Measurements from ENCODE around the gene CAMK1D. TPM values are rescaled to one million over a fixed set of nuclear protein-coding genes. Genes with fewer than 3 reads are reported as not detected.

The CAMK1D gene
- total and polyA plus RNA-seq, 2 of the 8 experiments (the other 6 are each of a cell fraction or from before 2014, with no cell fraction given), result 3.5 to 10.6 TPM

DNA sequence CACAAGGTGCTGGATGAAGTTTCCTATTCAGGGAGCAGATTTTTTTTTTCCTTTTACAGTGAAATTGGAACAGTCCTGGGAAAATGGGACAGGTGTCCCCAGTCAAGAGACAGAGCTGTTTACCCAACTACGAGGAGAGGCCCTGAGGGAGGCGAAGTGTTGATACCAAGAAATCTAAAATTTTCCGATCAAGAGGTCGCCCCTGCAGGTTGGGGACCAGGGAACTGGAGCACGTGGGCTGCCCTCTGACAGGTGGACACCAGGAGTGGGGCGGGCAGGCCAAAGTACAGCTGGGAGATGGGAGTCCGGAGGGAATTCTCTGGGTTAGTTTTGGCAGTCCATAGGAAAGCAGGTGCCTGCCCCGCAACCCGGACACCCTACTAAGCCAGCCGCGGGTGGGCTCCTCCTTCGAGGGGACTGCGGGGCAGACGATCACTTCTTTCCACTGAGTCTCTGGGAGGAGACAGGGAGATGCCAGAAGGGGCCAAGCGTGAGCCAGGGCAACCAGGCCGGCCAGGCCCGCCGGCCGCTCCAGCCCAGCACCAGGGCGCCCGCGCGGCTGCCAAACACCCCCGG lies 965 bp upstream of the CAMK1D start:
- H3K4ac ChIP-seq (replicated peaks; ENCODE audit: insufficient read length, low read depth, low read length), result no peak overlapping the region
- peak overlapping the region; percentile 46 to 83 (median 52) for H3K4me3 ChIP-seq (ENCODE audit: extremely low read depth in 1 of 4, insufficient read depth in 2 of 4, low read depth in 3 of 4, low read length in 4 of 4)
- TF ChIP-seq TCF12 (IDR thresholded peaks at IDR 0.05; ENCODE audit: low read depth, low read length) (no peak), TAF7 (optimal IDR thresholded peaks at IDR 0.05; ENCODE audit: borderline replicate concordance, low read depth, low read length) (no peak), SP1 (IDR thresholded peaks at IDR 0.05; ENCODE audit: low read depth, low read length) (no peak), RAD21 (IDR thresholded peaks at IDR 0.05 in 1 of 2, conservative IDR thresholded peaks at IDR 0.05 in 1 of 2; ENCODE audit: low read depth in 2 of 2, low read length in 2 of 2) (no peak), BCL11A (IDR thresholded peaks at IDR 0.05; ENCODE audit: low read depth in 2 of 2, low read length in 2 of 2) (no peak), RXRA (IDR thresholded peaks at IDR 0.05; ENCODE audit: insufficient read depth, low read depth, low read length) (no peak), SP2 (IDR thresholded peaks at IDR 0.05; ENCODE audit: low read length) (no peak), CHD2 (IDR thresholded peaks at IDR 0.05; ENCODE audit: low read length) (no peak), KDM5A (IDR thresholded peaks at IDR 0.05; ENCODE audit: low read length) (no peak), POU5F1 (IDR thresholded peaks at IDR 0.05; ENCODE audit: low read depth, low read length) (no peak), EZH2 (IDR thresholded peaks at IDR 0.05; ENCODE audit: low read depth, low read length, severe bottlenecking) (peak; percentile 38)
- TF ChIP-seq, protein P1, sequence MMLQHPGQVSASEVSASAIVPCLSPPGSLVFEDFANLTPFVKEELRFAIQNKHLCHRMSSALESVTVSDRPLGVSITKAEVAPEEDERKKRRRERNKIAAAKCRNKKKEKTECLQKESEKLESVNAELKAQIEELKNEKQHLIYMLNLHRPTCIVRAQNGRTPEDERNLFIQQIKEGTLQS (IDR thresholded peaks at IDR 0.05; ENCODE audit: insufficient read depth, low read depth, low read length), result no peak

More for the DNA sequence above, 965 bp upstream of the CAMK1D start:
- 0 out of 2 replicates have a peak overlapping the region, but pooled peaks have one; percentile 29 for H2BK15ac ChIP-seq (ENCODE audit: low read length)
- H3K27ac ChIP-seq (ENCODE audit: low read depth, low read length), result no peak overlapping the region
- peaks cover under 1 to 21% (median 9%) of the 10 kb centered on the region in 4 experiments for H3K4me1 ChIP-seq (replicated peaks in 1 of 4; ENCODE audit: control insufficient read depth in 3 of 4, insufficient read depth in 4 of 4, low read length in 3 of 4)
- H3K79me1 ChIP-seq (ENCODE audit: low read depth, low read length), result no peaks in the 10 kb centered on the region
- peaks cover 11% of the 10 kb centered on the region for H3K23me2 ChIP-seq (ENCODE audit: low read depth, low read length)
- peaks cover 0 to 27% (median 24%) of the 10 kb centered on the region in 4 experiments; a peak in 6 of 7 replicates for H3K27me3 ChIP-seq (replicated peaks in 1 of 4; ENCODE audit: control insufficient read depth in 3 of 4, extremely low read depth in 1 of 4, insufficient read depth in 3 of 4, low read length in 3 of 4)
- no peak overlapping the region for H2BK120ac ChIP-seq (replicated peaks; ENCODE audit: low read depth, low read length)
- peak overlapping the region; percentile 73 for H4K8ac ChIP-seq (ENCODE audit: extremely low read depth, insufficient read depth, low read length)
- peak overlapping the region; percentile 24 to 96 for H3K4me2 ChIP-seq (ENCODE audit: insufficient read depth in 1 of 2, low read depth in 2 of 2, low read length in 2 of 2)
- H2BK12ac ChIP-seq (ENCODE audit: low read depth, low read length), result no peak overlapping the region
- no peak overlapping the region for H2AK5ac ChIP-seq (ENCODE audit: low read depth, low read length)
- H3K56ac ChIP-seq (replicated peaks; ENCODE audit: insufficient read length, low read depth, low read length), result no peak overlapping the region
- H3K23ac ChIP-seq (ENCODE audit: insufficient read length), result no peak overlapping the region
- peak overlapping the region; percentile 60 for H3K18ac ChIP-seq (ENCODE audit: extremely low read depth, low read length)
- DNase-seq (ENCODE audit: low read depth in 1 of 2, low spot score in 2 of 2) (peak in 1 of 2 experiments; percentile 71), FAIRE-seq (no peak)
- no peak overlapping the region for H3K14ac ChIP-seq (ENCODE audit: insufficient read length)
- no peak overlapping the region for H4K91ac ChIP-seq (replicated peaks; ENCODE audit: insufficient read length, low read length)
- peak overlapping the region; percentile 92; the same call in 1 of the 2 replicates for H2AFZ ChIP-seq (ENCODE audit: low read length)
- no peak overlapping the region for H2BK5ac ChIP-seq (ENCODE audit: low read depth, low read length)
- no peaks in the 10 kb centered on the region for H3K9me3 ChIP-seq (ENCODE audit: insufficient read depth in 2 of 2, low read depth in 1 of 2, low read length in 1 of 2)
- no peak overlapping the region for H2BK20ac ChIP-seq (ENCODE audit: low read length)
- peak overlapping the region; percentile 8 for H4K5ac ChIP-seq (ENCODE audit: insufficient read length, low read depth, low read length)
- CTCF ChIA-PET (ENCODE audit: partially characterized antibody), result interaction anchor here (0.6 to 3.6 kb wide), 9 partner anchors 21 to 623 kb away, joined by 3 to 15 read pairs (median 3); no protein-coding TSS in a partner anchor
- peaks cover 0 to 7% of the 10 kb centered on the region in 2 experiments; a peak in 2 of 4 replicates for H3K79me2 ChIP-seq (ENCODE audit: control insufficient read depth in 1 of 2, insufficient read depth in 2 of 2, low read length in 2 of 2)
- H4K20me1 ChIP-seq (replicated peaks in 1 of 2; ENCODE audit: control insufficient read depth in 1 of 2, insufficient read depth in 2 of 2, low read length in 2 of 2), result peaks cover 0 to 3% of the 10 kb centered on the region in 2 experiments
- H3K9ac ChIP-seq (replicated peaks in 1 of 4; ENCODE audit: extremely low read depth in 1 of 4, low read depth in 3 of 4, low read length in 3 of 4), result no peak overlapping the region
- WGBS, 2 experiments (ENCODE audit: extremely low coverage in 1 of 2, insufficient coverage in 1 of 2, insufficient read length in 1 of 2, insufficient replicate concordance in 2 of 2, low coverage in 1 of 2, low lambda C conversion rate in 2 of 2, missing lambda C conversion rate in 1 of 2), result 19% methylated on average over 20 of the region's 24 CpGs; no CpG with 5 or more reads in 1 of the 2 experiments
- POLR2A ChIA-PET (ENCODE audit: partially characterized antibody), result interaction anchor here (0.6 to 1.3 kb wide), 2 partner anchors 8 to 11 kb away, joined by 3 to 5 read pairs; no protein-coding TSS in a partner anchor
- H3K36me3 ChIP-seq (ENCODE audit: control insufficient read depth in 2 of 4, insufficient read depth in 4 of 4, low read length in 3 of 4), result no peaks in the 10 kb centered on the region

Data from H1 (cell line).